Anterior cingulate cortex (tissue), 58 donors: Measurements from ENCODE around the gene SYMPK.
"Not testable (repeated sequence)": the region's sequence is repeated elsewhere in the genome, so short reads cannot be mapped to it uniquely, and the experiment has no call there.

Experiments
- DNase-seq, 58 donors: peaks; one replicate each; lab custom pipeline; 2025; lab: John Stamatoyannopoulos, UW

Gene SYMPK

DNA sequence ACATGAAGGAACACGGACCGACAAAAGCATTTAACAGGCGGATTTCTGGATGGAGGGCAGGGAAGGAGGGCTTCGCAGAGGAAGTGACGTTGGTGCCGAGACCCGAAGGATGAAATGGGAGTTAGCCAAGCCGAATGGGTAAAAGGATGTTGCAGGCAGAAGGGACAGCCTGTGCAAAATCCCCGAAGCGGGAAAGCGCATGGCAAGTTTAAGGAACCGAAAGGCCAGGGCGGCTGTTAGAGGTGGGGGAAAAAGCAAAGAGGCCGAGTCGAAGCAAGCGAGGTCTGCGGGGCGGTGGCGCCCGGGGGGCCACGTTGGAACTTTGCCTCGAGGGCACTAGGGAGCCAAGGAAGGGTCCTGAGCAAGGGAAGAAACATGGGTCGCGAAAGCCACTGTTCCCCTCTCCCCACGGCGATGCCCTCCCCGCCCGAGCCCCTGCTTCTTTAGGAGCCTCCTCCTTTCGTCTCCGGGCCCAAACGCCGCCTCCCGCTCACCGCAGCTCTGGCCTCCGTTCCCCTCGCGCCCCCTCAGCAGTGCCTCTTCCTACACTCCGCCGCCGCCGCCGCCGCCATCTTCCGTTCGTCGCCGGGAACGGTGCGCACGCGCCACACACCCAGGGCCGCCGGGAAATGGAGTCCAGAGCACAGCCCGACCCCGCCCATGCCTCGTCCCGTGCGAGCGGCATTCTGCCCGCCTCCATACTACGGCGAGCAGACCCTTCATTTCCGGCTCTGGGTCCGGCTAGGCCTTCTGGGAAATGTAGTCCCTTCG is at the start of gene SYMPK:
SYMPK (minus strand) TSS at position 584 of the 771 bp plus-strand sequence. CDS start 8,652 bp downstream, outside the sequence.
- peak; percentile 83 to 99 (median 98) for DNase-seq

DNA sequence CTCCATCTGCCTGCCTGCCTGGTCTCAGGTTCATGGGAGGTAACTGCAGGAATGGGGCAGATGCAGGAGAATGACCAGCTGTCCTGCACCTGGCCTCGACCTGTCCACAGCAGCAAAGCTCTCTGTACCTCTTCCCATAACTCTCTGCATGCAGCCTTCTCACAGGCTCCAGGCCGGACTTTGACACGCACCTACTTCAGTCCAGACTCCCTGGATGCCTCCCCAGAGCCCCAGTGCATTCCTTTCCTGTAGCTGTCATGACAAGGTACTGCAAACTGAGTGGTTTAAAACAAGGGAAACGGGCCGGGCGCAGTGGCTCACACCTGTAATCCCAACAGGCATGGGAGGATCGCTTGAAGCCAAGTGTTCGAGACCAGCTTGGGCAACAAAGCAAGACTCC is 48.3 kb upstream of the SYMPK start:
- no peak for DNase-seq

DNA sequence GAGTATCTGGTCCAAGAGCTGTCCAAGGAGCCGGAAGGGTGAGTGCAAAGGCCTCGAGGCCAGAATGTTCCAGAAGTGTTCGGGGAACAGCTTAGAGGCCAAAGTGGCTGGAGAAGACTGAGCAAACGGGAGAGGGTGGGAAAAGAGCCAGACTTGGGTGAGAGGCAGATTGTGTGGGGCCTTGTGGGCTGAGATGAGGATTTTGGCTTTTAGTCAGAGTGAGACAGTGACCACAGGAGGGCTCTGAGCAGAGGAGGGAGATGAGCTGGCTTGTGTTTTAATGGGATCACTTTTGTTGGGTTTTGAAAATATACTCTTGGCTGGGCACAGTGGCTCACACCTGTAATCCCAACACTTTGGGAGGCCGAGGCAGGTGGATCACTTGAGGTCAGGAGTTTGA is 46.0 kb upstream of the SYMPK start:
- DNase-seq, result no peak

GRCh38 chr19:45906221-45906620 is 43.3 kb upstream of the SYMPK start:
- DNase-seq, result no peak

DNA sequence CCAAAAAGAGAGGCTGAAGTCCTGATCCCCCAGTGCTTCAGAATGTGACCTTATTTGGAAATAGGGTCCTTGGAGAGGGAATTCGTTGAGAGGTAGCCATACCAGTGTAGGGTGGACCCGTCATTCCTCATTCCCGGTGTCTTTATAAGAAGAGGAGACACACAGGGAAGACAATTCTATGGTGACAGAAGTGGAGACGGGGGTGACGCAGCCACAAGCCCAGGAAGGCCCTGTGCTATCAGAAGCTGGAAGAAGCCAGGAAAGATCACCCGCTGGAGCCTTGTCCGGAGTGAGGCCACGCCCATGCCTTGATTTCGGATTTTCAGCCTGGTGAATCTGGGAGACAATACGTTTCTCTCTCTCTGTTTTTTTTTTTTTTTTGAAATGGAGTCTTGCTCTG is 42.1 kb upstream of the SYMPK start:
- DNase-seq, result no peak

DNA sequence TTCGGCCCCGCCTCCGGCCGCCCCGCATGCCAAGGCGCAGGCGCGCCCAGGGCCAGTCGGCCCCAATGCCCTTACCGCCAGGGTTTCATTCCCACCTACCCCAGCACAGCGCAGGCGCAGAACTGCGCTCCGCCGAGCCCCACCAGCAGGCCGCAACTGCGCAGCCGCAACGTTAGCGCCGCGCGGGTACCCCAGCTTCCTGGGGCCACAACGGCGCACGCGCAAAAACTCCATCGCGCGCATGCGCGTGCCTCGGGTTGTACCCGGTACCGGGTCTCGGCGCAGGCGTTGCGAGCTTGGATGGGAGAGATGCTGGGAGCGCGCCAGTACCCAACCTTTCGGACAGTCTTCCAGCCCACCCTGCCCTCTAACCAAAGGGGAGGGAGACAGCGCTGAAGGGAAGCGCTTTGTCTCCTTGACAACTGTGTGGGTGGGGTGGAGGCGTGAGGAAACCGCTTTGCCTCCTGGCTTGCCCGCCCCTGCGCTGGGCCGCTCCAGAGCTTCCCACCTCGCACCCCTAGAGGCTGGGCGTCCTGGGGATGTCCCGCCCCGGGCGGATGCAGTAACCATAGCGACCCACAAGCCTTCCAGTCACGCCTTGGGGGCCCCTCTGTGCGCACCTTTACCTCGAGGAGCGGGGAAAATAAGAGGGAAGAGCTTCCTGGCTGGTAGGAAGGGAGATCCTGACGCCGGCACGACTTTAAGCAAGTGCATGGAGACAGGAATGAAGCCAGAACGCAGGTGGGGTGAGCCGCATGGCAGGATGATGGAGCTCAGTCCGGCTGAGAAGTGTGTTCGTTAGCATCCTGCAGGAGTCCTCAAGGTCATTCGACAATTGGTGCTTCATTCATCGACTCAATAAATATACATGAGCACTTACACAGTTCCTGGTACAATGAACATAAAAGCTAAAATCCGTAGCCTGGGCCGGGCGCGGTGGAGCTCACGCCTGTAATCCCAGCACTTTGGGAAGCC is 40.0 kb upstream of the SYMPK start:
- peak; percentile 75 to 99 (median 96) for DNase-seq

- DNase-seq, result peak in 1 of 58 donors; percentile 42
Observed at GRCh38 chr19:45901912-45902650, 39.1 kb upstream of the SYMPK start, which contains the start of gene MYPOP. TSS of gene MYPOP (minus strand) at chr19:45902613. CDS start at chr19:45901773, 840 bp downstream.

DNA sequence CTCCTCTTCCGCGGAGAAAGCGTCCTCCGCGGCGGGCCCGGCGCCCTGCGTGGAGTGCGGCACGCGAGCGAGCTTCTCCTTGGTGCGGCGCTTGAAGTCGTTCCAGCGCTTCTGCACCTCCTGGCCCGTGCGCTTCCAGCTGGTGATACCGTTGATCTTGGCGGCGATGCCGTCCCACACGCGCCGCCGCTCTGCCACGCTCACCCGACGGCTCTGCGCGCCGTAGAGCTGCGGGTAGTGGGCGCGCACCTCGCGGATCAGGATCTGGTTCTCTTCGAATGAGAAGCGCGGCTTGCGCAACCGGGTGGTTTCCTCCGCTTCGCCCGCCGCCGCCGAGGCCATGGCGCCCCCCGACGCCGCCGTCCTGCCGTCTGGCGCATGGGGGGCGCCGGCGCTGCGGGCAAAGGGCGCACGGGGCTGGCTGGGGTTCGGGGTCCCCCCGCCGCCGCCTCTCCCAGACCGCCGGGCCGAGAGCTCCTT is 38.5 kb upstream of the SYMPK start:
- DNase-seq, result peak in 3 of 58 donors; percentile 5 to 15 (median 12)

GRCh38 chr19:45900738-45901431 is 37.9 kb upstream of the SYMPK start:
- no peak for DNase-seq

- no peak for DNase-seq
Observed at GRCh38 chr19:45899919-45900589, 37.1 kb upstream of the SYMPK start.

DNA sequence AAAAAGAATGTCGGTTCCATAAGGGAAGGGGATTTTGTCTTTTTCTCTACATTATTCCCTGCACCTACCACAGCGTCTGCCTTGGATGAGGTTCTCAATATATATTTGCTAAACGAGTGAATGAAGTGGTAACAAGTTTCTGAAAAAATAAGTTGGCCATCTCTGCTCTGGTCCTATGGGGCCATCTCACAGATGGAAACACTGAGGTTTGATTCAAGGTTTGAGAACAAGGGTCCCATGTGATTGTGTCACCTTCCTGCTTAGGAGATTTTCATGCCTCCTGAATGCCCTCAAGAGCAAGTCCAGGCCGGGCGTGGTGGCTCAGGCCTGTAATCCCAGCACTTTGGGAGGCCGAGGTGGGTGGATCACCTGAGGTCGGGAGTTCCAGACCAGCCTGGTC is 36.3 kb upstream of the SYMPK start:
- DNase-seq, result no peak

- DNase-seq, result no peak
Observed at GRCh38 chr19:45897261-45897812, 34.4 kb upstream of the SYMPK start.

GRCh38 chr19:45895983-45896599 is 33.1 kb upstream of the SYMPK start:
- not testable (repeated sequence) for DNase-seq

- DNase-seq, result peak in 1 of 58 donors; percentile 11
Observed at GRCh38 chr19:45895519-45895972, 32.6 kb upstream of the SYMPK start.

DNA sequence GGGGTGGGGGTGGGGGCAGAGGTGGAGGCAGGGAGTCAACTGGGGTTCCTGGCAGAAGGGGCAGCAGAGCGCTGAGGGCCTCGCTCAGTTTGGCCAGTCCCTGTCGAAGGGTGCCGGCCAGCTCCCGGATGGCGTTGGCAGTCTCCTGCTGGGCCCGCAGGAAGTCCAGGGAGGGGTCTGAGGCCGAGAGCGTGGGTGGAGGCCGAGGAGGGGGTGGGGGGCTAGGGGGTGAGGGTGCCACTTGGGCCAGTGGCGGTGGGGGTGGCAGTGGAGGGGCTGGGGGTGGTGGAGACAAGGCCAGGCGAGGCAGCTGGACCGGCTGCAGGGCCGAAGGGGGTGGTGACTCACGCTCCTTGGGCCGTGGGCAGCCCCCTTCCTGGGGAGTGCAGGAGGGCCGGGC is 27.9 kb upstream of the SYMPK start:
- DNase-seq, result no peak

- DNase-seq, result no peak
Observed at GRCh38 chr19:45889210-45889885, 26.4 kb upstream of the SYMPK start.

DNA sequence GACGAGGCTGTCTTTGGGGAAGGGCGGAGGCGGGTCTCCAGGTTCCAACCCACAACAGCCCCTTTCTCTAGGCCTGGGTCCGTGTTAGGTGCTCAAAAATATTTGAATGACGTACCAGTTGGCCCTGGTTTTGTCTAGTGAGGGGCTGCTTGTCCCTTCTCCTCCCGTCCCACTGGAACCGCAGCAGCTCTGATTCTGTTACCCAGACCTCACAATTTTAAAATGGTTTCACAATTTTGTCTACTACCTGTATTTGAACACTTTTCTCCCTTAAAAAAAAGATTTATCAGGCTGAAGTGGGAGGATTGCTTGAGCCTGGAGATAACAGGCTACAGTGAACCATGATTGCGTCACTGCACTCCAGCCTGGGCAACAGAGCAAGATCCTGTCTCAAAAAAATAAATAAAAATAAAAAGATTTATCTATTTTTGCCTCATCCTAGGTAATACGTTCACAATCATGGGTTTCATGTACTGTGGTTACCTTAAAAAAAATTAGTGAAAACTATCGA is 24.3 kb upstream of the SYMPK start:
- no peak for DNase-seq
